ENCODE results near the gene CLDN22. TPM values are rescaled to one million over a fixed set of nuclear protein-coding genes. Genes with fewer than 3 reads are reported as not detected.

The CLDN22 gene
- polyA plus RNA-seq, 5 donors: 0.35 to 2.2 (median 0.95) TPM

GRCh38 chr4:183286590-183287308 lies 33.3 kb downstream of the CLDN22 start:
- DNase-seq: no peak

GRCh38 chr4:183285886-183286285 lies 34.2 kb downstream of the CLDN22 start:
- no peak for DNase-seq

DNA sequence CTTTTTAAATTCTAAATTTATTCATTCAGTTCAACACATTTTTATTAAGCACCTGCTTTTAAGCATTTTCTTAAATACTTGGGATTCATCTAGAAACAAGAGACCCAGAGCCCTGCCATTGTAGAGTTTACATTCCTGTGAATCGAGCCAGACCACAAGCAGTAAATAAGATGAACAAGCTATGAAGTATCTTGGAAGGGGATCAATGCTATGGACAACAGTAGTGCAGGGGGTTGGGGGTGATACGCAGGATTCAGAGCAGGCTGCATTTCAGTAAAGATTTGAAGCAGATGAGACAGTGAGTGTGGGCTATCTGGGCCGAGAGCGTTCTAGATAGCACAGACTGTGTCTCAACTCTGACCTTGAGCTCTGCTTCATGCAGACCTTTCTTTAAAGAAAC lies 35.1 kb downstream of the CLDN22 start:
- DNase-seq: no peak

- no peak for DNase-seq
Observed at GRCh38 chr4:183284258-183284785, 35.8 kb downstream of the CLDN22 start.

DNA sequence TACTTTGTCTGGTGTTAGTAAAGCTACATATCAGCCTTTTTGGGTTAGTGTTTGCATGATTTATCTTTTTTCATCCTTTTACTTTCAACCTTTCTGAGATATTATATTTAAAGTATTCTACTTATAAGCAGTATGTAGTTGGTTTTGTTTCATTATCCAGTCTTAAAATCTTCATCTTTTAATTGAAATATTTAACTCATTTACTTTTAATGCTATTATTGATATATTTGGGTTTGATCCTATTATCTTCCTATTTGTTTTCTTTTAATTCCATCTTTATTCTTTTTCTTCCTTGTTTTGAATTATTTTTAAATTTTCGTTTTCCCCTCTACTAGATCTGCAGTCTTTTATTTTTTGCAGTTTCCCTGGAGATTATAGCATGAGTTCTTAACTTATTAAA lies 44.0 kb downstream of the CLDN22 start:
- DNase-seq: no peak

DNA sequence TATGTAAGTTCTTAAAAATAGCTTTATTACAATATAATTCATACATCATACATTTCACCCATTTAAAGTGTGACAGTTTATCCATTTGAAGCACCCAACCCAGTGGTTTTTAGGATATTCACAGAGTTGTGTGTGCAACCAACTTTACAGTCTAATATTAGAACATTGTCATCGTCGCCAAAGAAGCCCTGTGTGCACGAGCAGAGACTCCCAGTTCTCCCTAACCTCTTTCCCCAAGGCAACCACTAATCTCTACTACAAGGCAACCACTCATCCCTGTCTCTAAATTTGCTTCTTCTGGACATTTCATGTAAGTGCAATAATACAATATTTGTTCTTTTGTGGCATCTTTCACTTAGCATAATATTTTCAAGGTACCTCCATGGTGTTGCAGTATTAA lies 47.7 kb downstream of the CLDN22 start:
- no peak for DNase-seq

GRCh38 chr4:183268556-183268955 lies 51.5 kb downstream of the CLDN22 start:
- DNase-seq: no peak

Other genes starting within 250 kb of the CLDN22 start
- 10 to 100 TPM; 27.2 to 75.2 (median 52.9) TPM for gene WWC2, start 221.0 kb downstream of the CLDN22 start, polyA plus RNA-seq (ENCODE audit: insufficient read depth in 1 of 5, insufficient read length in 5 of 5, low replicate concordance in 1 of 5)
- under 1 TPM in 1 of 5 donors, not detected in 4; 0.33 TPM for gene CLDN24, start 2.1 kb upstream of the CLDN22 start, polyA plus RNA-seq (ENCODE audit: insufficient read depth in 1 of 5, insufficient read length in 5 of 5, low replicate concordance in 1 of 5)
- gene CDKN2AIP, start 124.4 kb upstream of the CLDN22 start, polyA plus RNA-seq (ENCODE audit: insufficient read depth in 1 of 5, insufficient read length in 5 of 5, low replicate concordance in 1 of 5): 10 to 100 TPM; 25.9 to 36.9 (median 32.5) TPM
- 10 to 100 TPM; 23.6 to 30.9 (median 24.9) TPM for gene ING2, start 184.8 kb upstream of the CLDN22 start, polyA plus RNA-seq (ENCODE audit: insufficient read depth in 1 of 5, insufficient read length in 5 of 5, low replicate concordance in 1 of 5)